ENCODE data around the gene TENT4A.

The TENT4A gene

GRCh38 chr5:6775571-6775970 is 62.3 kb downstream of the TENT4A start:
- no peak for DNase-seq

- peak; percentile 33 for DNase-seq
Measured at GRCh38 chr5:6780802-6781391, 67.7 kb downstream of the TENT4A start.

GRCh38 chr5:6781716-6782115 is 68.5 kb downstream of the TENT4A start:
- no peak for DNase-seq

- DNase-seq: no peak
Measured at GRCh38 chr5:6783787-6784186, 70.6 kb downstream of the TENT4A start.

GRCh38 chr5:6784481-6784880 is 71.2 kb downstream of the TENT4A start:
- no peak for DNase-seq

GRCh38 chr5:6785161-6785860 is 72.1 kb downstream of the TENT4A start:
- no peak for DNase-seq

GRCh38 chr5:6785861-6786180 is 72.6 kb downstream of the TENT4A start:
- no peak for DNase-seq

GRCh38 chr5:6786786-6787495 is 73.7 kb downstream of the TENT4A start:
- no peak for DNase-seq

GRCh38 chr5:6787941-6788340 is 74.7 kb downstream of the TENT4A start:
- DNase-seq: no peak

- no peak for DNase-seq
Measured at GRCh38 chr5:6788439-6788838, 75.2 kb downstream of the TENT4A start.

- DNase-seq: no peak
Measured at GRCh38 chr5:6788956-6789649, 75.9 kb downstream of the TENT4A start.

GRCh38 chr5:6790346-6790865 is 77.2 kb downstream of the TENT4A start:
- no peak for DNase-seq

GRCh38 chr5:6791031-6791430 is 77.8 kb downstream of the TENT4A start:
- no peak for DNase-seq

GRCh38 chr5:6792376-6792775 is 79.1 kb downstream of the TENT4A start:
- DNase-seq: no peak

GRCh38 chr5:6792911-6793471 is 79.8 kb downstream of the TENT4A start:
- DNase-seq: no peak

- DNase-seq: no peak
Measured at GRCh38 chr5:6801236-6801635, 88.0 kb downstream of the TENT4A start.

GRCh38 chr5:6803981-6804550 is 90.8 kb downstream of the TENT4A start:
- DNase-seq: no peak

- DNase-seq: no peak
Measured at GRCh38 chr5:6804766-6805501, 91.7 kb downstream of the TENT4A start.

- DNase-seq: no peak
Measured at GRCh38 chr5:6805841-6806240, 92.6 kb downstream of the TENT4A start.

Measured in CD4-positive, alpha-beta T cell treated with Interleukin-4 for 4 hours (primary cell).